H1 (cell line): Measurements from ENCODE around the gene RPS25. TPM values are rescaled to one million over a fixed set of nuclear protein-coding genes. Genes with fewer than 3 reads are reported as not detected.
"Not testable (repeated sequence)": the region's sequence is repeated elsewhere in the genome, so short reads cannot be mapped to it uniquely, and the experiment has no call there.

ENCODE experiments used
- CTCF ChIA-PET: fragments of 300-600 bp; sonication (Branson Sonifier 250); formaldehyde crosslinking; loops from one replicate; lab custom pipeline; 2021; ENCODE audit not compliant: partially characterized antibody; lab: Charles Lee
- POLR2A ChIA-PET: fragments of 300-600 bp; sonication (Branson Sonifier 250); formaldehyde crosslinking; loops from one replicate; lab custom pipeline; 2021; ENCODE audit warnings: inconsistent platforms; ENCODE audit not compliant: partially characterized antibody; lab: Charles Lee
- DNase-seq, 2 experiments: peaks; one replicate each; pipeline versions ENCODE4 v3.0.0 to v3.0.0-alpha.2; 2010 to 2022; ENCODE audit warnings: low spot score in 2 of 2, low read depth in 1 of 2, mixed read lengths in 1 of 2
- FAIRE-seq: peaks from 2 replicates; lab custom pipeline; 2011; peaks lifted over from hg19 to GRCh38; lab: Jason Lieb, UNC
- H2AFZ ChIP-seq: 2 replicates; pipeline ENCODE4 v1.8.1; 2012; ENCODE audit warnings: low read length, inconsistent platforms
- H2AK5ac ChIP-seq: 2 replicates; pipeline ENCODE4 v1.6.1; 2013; ENCODE audit warnings: low read depth, low read length
- H2BK120ac ChIP-seq: replicated peaks from 2 replicates; pipeline ENCODE3; 2013; ENCODE audit warnings: low read depth, low read length, inconsistent platforms
- H2BK12ac ChIP-seq: 2 replicates; pipeline ENCODE4 v1.6.1; 2013; ENCODE audit warnings: low read depth, low read length
- H2BK15ac ChIP-seq: 2 replicates; pipeline ENCODE4 v1.6.1; 2013; ENCODE audit warnings: low read length
- H2BK20ac ChIP-seq: 2 replicates; pipeline ENCODE4 v1.6.1; 2013; ENCODE audit warnings: low read length
- H2BK5ac ChIP-seq: 2 replicates; pipeline ENCODE4 v1.6.1; 2013; ENCODE audit warnings: low read depth, low read length
- H3K14ac ChIP-seq: 2 replicates; pipeline ENCODE4 v1.6.1; 2013; ENCODE audit warnings: inconsistent platforms; ENCODE audit not compliant: insufficient read length
- H3K18ac ChIP-seq: 2 replicates; pipeline ENCODE4 v1.6.1; 2013; ENCODE audit warnings: low read length; ENCODE audit errors: extremely low read depth
- H3K23ac ChIP-seq: 2 replicates; pipeline ENCODE4 v1.6.1; 2013; ENCODE audit warnings: inconsistent platforms; ENCODE audit not compliant: insufficient read length
- H3K23me2 ChIP-seq: 2 replicates; pipeline ENCODE4 v1.6.1; 2013; ENCODE audit warnings: low read depth, low read length
- H3K27ac ChIP-seq: 2 replicates; pipeline ENCODE4 v1.6.1; 2011; ENCODE audit warnings: low read depth, low read length, inconsistent platforms
- H3K27me3 ChIP-seq, 4 experiments: replicated peaks in 1 of 4; 1 replicate in 1 of 4; 2 replicates in 3 of 4; pipeline versions ENCODE4 v1.6.1 to v1.8.1; 2011 to 2013; ENCODE audit warnings: low read length in 3 of 4, mild to moderate bottlenecking in 3 of 4, inconsistent platforms in 2 of 4, mixed read lengths in 2 of 4, moderate library complexity in 1 of 4; ENCODE audit not compliant: control insufficient read depth in 3 of 4, insufficient read depth in 3 of 4; ENCODE audit errors: extremely low read depth in 1 of 4
- H3K36me3 ChIP-seq, 4 experiments: 2 replicates each; pipeline versions ENCODE4 v1.6.1 to v1.8.1; 2011 to 2013; ENCODE audit warnings: mild to moderate bottlenecking in 4 of 4, low read length in 3 of 4, moderate library complexity in 2 of 4, control low read depth in 1 of 4, inconsistent platforms in 1 of 4; ENCODE audit not compliant: insufficient read depth in 4 of 4, control insufficient read depth in 2 of 4
- H3K4ac ChIP-seq: replicated peaks from 2 replicates; pipeline ENCODE3; 2013; ENCODE audit warnings: low read length, low read depth, mixed read lengths, inconsistent platforms; ENCODE audit not compliant: insufficient read length
- H3K4me1 ChIP-seq, 4 experiments: replicated peaks in 1 of 4; 1 replicate in 1 of 4; 2 replicates in 3 of 4; pipeline versions ENCODE4 v1.6.1 to v1.8.1; 2011 to 2013; ENCODE audit warnings: low read length in 3 of 4, inconsistent platforms in 2 of 4, mixed read lengths in 1 of 4; ENCODE audit not compliant: insufficient read depth in 4 of 4, control insufficient read depth in 3 of 4
- H3K4me2 ChIP-seq, 2 experiments: 2 replicates each; pipeline versions ENCODE4 v1.6.1 to v1.8.1; 2011 to 2013; ENCODE audit warnings: low read depth in 2 of 2, low read length in 2 of 2, control low read depth in 1 of 2, inconsistent platforms in 1 of 2, mild to moderate bottlenecking in 1 of 2; ENCODE audit not compliant: insufficient read depth in 1 of 2
- H3K4me3 ChIP-seq, 4 experiments: fragments of 200-600, 300-600 bp in 1 of 4; sonication (generic), shearing (Covaris generic), sonication (Bioruptor Twin) in 1 of 4; 2 replicates each; pipeline versions ENCODE4 v1.5.1 to v1.8.1; 2011 to 2016; ENCODE audit warnings: low read length in 4 of 4, low read depth in 3 of 4, control low read depth in 2 of 4, inconsistent platforms in 2 of 4, mild to moderate bottlenecking in 2 of 4, mixed read lengths in 1 of 4, moderate library complexity in 1 of 4; ENCODE audit not compliant: insufficient read depth in 2 of 4; ENCODE audit errors: extremely low read depth in 1 of 4
- H3K56ac ChIP-seq: replicated peaks from 2 replicates; pipeline ENCODE3; 2013; ENCODE audit warnings: low read depth, mild to moderate bottlenecking, mixed read lengths, low read length, inconsistent platforms; ENCODE audit not compliant: insufficient read length
- H3K79me1 ChIP-seq: 2 replicates; pipeline ENCODE4 v1.6.1; 2013; ENCODE audit warnings: low read depth, low read length, control low read depth
- H3K79me2 ChIP-seq, 2 experiments: 2 replicates each; pipeline versions ENCODE4 v1.6.1 to v1.8.1; 2012 to 2013; ENCODE audit warnings: low read length in 2 of 2, mild to moderate bottlenecking in 2 of 2, inconsistent platforms in 1 of 2; ENCODE audit not compliant: insufficient read depth in 2 of 2, control insufficient read depth in 1 of 2
- H3K9ac ChIP-seq, 4 experiments: replicated peaks in 1 of 4; 1 replicate in 1 of 4; 2 replicates in 3 of 4; pipeline versions ENCODE4 v1.6.1 to v1.8.1; 2011 to 2013; ENCODE audit warnings: low read depth in 3 of 4, low read length in 3 of 4, control low read depth in 2 of 4, mild to moderate bottlenecking in 2 of 4, moderate library complexity in 2 of 4, inconsistent platforms in 1 of 4; ENCODE audit errors: extremely low read depth in 1 of 4
- H3K9me3 ChIP-seq, 2 experiments: 2 replicates each; pipeline versions ENCODE4 v1.6.1 to v1.8.1; 2012 to 2013; ENCODE audit warnings: mild to moderate bottlenecking in 2 of 2, moderate library complexity in 2 of 2, control low read depth in 1 of 2, inconsistent platforms in 1 of 2, low read depth in 1 of 2, low read length in 1 of 2, mixed read lengths in 1 of 2; ENCODE audit not compliant: insufficient read depth in 2 of 2
- H4K20me1 ChIP-seq, 2 experiments: replicated peaks in 1 of 2; 2 replicates each; pipeline versions ENCODE3 to v1.8.1; 2011 to 2013; ENCODE audit warnings: inconsistent platforms in 2 of 2, low read length in 2 of 2, mild to moderate bottlenecking in 1 of 2; ENCODE audit not compliant: insufficient read depth in 2 of 2, control insufficient read depth in 1 of 2
- H4K5ac ChIP-seq: 2 replicates; pipeline ENCODE4 v1.6.1; 2013; ENCODE audit warnings: low read length, low read depth, mixed read lengths, inconsistent platforms; ENCODE audit not compliant: insufficient read length
- H4K8ac ChIP-seq: 2 replicates; pipeline ENCODE4 v1.8.0; 2013; ENCODE audit warnings: mild to moderate bottlenecking, moderate library complexity, low read length, inconsistent platforms; ENCODE audit not compliant: insufficient read depth; ENCODE audit errors: extremely low read depth
- H4K91ac ChIP-seq: replicated peaks from 2 replicates; pipeline ENCODE3; 2013; ENCODE audit warnings: low read length, mixed read lengths, inconsistent platforms; ENCODE audit not compliant: insufficient read length
- WGBS, 2 experiments: shearing (Covaris generic) in 1 of 2; methylation state at CpG; one replicate each; pipeline versions ENCODE4 v1.1.6 to v1.1.7; 2013 to 2015; ENCODE audit warnings: low lambda C conversion rate in 2 of 2, mixed read lengths in 2 of 2, inconsistent platforms in 1 of 2, low coverage in 1 of 2, missing lambda C conversion rate in 1 of 2; ENCODE audit not compliant: insufficient replicate concordance in 2 of 2, insufficient coverage in 1 of 2, insufficient read length in 1 of 2; ENCODE audit errors: extremely low coverage in 1 of 2, missing lambda C conversion rate in 1 of 2; 5-methylcytosine and 5-hydroxymethylcytosine counted together
- polyA plus RNA-seq, 7 experiments: library from polyadenylated mRNA; depleted of rRNA in 3 of 7; stranded (reverse) in 5 of 7; unstranded in 2 of 7; fragments of >200 nt in 5 of 7; fragments of 200-250 nt in 2 of 7; gene quantifications; 1 replicate in 5 of 7; 2 replicates in 1 of 7; 4 replicates in 1 of 7; pipeline versions ENCODE4 v1.2.1 to v1.2.3, GENCODE V29; 2011 to 2013; ENCODE audit warnings: missing spikeins in 2 of 7, mixed read lengths in 2 of 7
- total RNA-seq: library from RNA; stranded (reverse); fragmentation: NEBNext Ultra II Directional; extraction: Animal tissue kit (Norgen Biotek cat#: 25700); gene quantifications from 2 replicates; pipeline ENCODE4 v1.2.1, GENCODE V29; 2021

Gene RPS25
- total and polyA plus RNA-seq, 2 of the 8 experiments (the other 6 are each of a cell fraction or from before 2014, with no cell fraction given): 1,525 to 1,643 TPM

DNA sequence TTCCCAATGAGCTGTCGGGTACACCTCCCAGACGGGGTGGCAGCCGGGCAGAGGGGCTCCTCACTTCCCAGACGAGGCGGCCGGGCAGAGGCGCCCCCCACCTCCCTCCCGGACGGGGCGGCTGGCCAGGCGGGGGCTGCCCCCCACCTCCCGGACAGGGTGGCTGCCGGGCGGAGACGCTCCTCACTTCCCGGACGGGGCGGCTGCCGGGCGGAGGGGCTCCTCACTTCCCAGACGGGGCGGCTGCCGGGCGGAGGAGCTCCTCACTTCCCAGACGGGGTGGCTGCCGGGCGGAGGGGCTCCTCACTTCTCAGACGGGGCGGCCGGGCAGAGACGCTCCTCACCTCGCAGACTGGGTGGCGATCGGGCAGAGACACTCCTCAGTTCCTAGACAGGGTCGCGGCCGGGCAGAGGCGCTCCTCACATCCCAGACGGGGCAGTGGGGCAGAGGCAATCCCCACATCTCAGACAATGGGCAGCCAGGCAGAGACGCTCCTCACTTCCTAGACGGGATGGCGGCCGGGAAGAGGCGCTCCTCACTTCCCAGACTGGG lies 26.6 kb downstream of the RPS25 start:
- H2BK15ac ChIP-seq, H3K36me3 ChIP-seq, H4K20me1 ChIP-seq, H3K56ac ChIP-seq, H4K5ac ChIP-seq, H2BK20ac ChIP-seq, H4K91ac ChIP-seq, H2AK5ac ChIP-seq, H3K18ac ChIP-seq, H2BK12ac ChIP-seq, H3K9me3 ChIP-seq, H3K4me2 ChIP-seq, POLR2A ChIA-PET, CTCF ChIA-PET, H3K27ac ChIP-seq, H3K9ac ChIP-seq, H2AFZ ChIP-seq, H3K27me3 ChIP-seq, H3K23ac ChIP-seq, FAIRE-seq, H2BK120ac ChIP-seq, DNase-seq, H3K4ac ChIP-seq, H4K8ac ChIP-seq, H3K4me3 ChIP-seq, H3K79me1 ChIP-seq, H3K23me2 ChIP-seq, H3K79me2 ChIP-seq, H3K14ac ChIP-seq, H3K4me1 ChIP-seq, H2BK5ac ChIP-seq: not testable (repeated sequence)
- 100% methylated on average over 3 of the region's 44 CpGs; no CpG with 5 or more reads in 1 of the 2 experiments for WGBS, 2 experiments
